HG03520 (cell line): ENCODE data around the gene ARSB.

Experiments used
- ATAC-seq: cut with Tn5 transposase; IDR thresholded peaks from one replicate; pipeline ENCODE4 v1.9.1; 2021; ENCODE audit warnings: mild to moderate bottlenecking, moderate library complexity; ENCODE audit not compliant: unreplicated experiment

ARSB gene

DNA sequence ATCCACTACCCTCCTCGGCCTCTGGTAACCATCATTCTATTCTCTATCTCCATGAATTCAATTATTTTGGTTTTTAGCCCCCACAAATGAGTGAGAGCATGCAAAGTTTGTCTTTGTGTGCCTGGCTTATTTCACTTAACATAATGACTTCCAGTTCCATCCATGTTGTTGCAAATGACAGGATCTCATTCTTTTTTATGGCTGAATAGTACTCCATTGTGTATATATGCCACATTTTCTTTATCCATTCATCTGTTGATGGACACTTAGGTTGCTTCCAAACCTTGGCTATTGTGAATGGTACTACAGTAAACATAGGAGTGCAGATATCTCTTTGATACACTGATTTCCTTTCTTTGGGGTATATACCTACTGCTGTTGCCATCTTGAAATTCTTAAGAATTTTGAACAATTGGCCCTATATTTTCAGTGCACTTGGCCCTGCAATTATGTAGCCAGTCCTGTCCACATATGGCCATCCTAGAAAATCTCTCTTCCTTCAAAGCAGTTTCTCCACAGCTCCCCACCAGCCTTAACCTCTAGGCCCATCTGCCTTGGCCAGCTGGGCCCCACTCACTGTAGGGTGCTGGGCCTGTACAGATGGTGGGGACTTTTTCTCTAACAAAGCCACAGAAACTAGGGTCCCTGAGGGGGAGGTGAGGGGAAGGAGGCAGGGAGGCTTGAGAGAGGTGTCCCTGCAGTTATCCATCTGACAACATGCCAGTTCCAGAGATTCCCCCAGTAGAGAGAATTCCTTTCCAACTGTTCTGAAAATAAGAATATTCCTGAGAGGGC is 254.6 kb downstream of the ARSB start:
- no peak for ATAC-seq

- ATAC-seq: peak; percentile 80
Observed at GRCh38 chr5:78727786-78728761, 257.0 kb downstream of the ARSB start.
